H9 (cell line): ENCODE data around the gene SLC30A5. TPM values are rescaled to one million over a fixed set of nuclear protein-coding genes. Genes with fewer than 3 reads are reported as not detected.

ENCODE experiments used
- DNase-seq: peaks from one replicate; pipeline ENCODE4 v3.0.0-alpha.2; 2017
- H2AFZ ChIP-seq: one replicate; pipeline ENCODE4 v1.6.1; 2013; ENCODE audit warnings: mild to moderate bottlenecking, low read length, control low read depth, moderate library complexity
- H2AK5ac ChIP-seq: 2 replicates; pipeline ENCODE4 v1.6.1; 2013; ENCODE audit warnings: low read length, control low read depth, mixed read lengths; ENCODE audit not compliant: insufficient read length
- H2BK120ac ChIP-seq: one replicate; pipeline ENCODE4 v1.6.1; 2013; ENCODE audit warnings: low read depth, mild to moderate bottlenecking, low read length, control low read depth, inconsistent platforms; ENCODE audit not compliant: poor library complexity, severe bottlenecking
- H2BK12ac ChIP-seq: 2 replicates; pipeline ENCODE4 v1.6.1; 2013; ENCODE audit warnings: low read length, control low read depth, mixed read lengths, low read depth; ENCODE audit not compliant: insufficient read length
- H2BK15ac ChIP-seq: 2 replicates; pipeline ENCODE4 v1.6.1; 2013; ENCODE audit warnings: low read depth, low read length, control low read depth
- H2BK20ac ChIP-seq: one replicate; pipeline ENCODE4 v1.6.1; 2013; ENCODE audit warnings: low read depth, mild to moderate bottlenecking, low read length, control low read depth, inconsistent platforms; ENCODE audit not compliant: poor library complexity, severe bottlenecking
- H2BK5ac ChIP-seq: 2 replicates; pipeline ENCODE4 v1.6.1; 2013; ENCODE audit warnings: low read length, control low read depth, mixed read lengths; ENCODE audit not compliant: insufficient read length
- H3K14ac ChIP-seq: 2 replicates; pipeline ENCODE4 v1.6.1; 2013; ENCODE audit warnings: low read length, control low read depth; ENCODE audit not compliant: insufficient read depth
- H3K18ac ChIP-seq: 2 replicates; pipeline ENCODE4 v1.6.1; 2013; ENCODE audit warnings: low read depth, mild to moderate bottlenecking, mixed read lengths, low read length, control low read depth; ENCODE audit not compliant: insufficient read length
- H3K23ac ChIP-seq: 2 replicates; pipeline ENCODE4 v1.6.1; 2013; ENCODE audit warnings: low read length, control low read depth, mixed read lengths, low read depth; ENCODE audit not compliant: insufficient read length
- H3K23me2 ChIP-seq: 2 replicates; pipeline ENCODE4 v1.6.1; 2013; ENCODE audit warnings: low read depth, mild to moderate bottlenecking, mixed read lengths, low read length, control low read depth; ENCODE audit not compliant: insufficient read length, poor library complexity, severe bottlenecking
- H3K27ac ChIP-seq: 2 replicates; pipeline ENCODE4 v1.5.1; 2013; ENCODE audit warnings: low read length, control low read depth, mixed read lengths, low read depth; ENCODE audit not compliant: insufficient read length
- H3K27me3 ChIP-seq: 2 replicates; pipeline ENCODE4 v1.6.1; 2013; ENCODE audit warnings: low read length, control low read depth, inconsistent platforms; ENCODE audit not compliant: insufficient read depth
- H3K4ac ChIP-seq: 2 replicates; pipeline ENCODE4 v1.6.1; 2013; ENCODE audit warnings: low read depth, mild to moderate bottlenecking, control low read depth, inconsistent platforms, low read length, moderate library complexity
- H3K4me1 ChIP-seq: 2 replicates; pipeline ENCODE4 v1.6.1; 2013; ENCODE audit warnings: low read length, control low read depth, inconsistent platforms; ENCODE audit not compliant: insufficient read depth
- H3K4me2 ChIP-seq: 2 replicates; pipeline ENCODE4 v1.6.1; 2013; ENCODE audit warnings: low read length, control low read depth, mixed read lengths; ENCODE audit not compliant: insufficient read length, insufficient read depth
- H3K56ac ChIP-seq: 2 replicates; pipeline ENCODE4 v1.6.1; 2013; ENCODE audit warnings: low read depth, mild to moderate bottlenecking, mixed read lengths, low read length, control low read depth; ENCODE audit not compliant: insufficient read length
- H3K79me1 ChIP-seq: 2 replicates; pipeline ENCODE4 v1.6.1; 2013; ENCODE audit warnings: low read depth, mild to moderate bottlenecking, moderate library complexity, low read length, control low read depth, inconsistent platforms; ENCODE audit not compliant: insufficient read depth, poor library complexity, severe bottlenecking
- H3K79me2 ChIP-seq: 2 replicates; pipeline ENCODE4 v1.6.1; 2013; ENCODE audit warnings: low read length, control low read depth, inconsistent platforms; ENCODE audit not compliant: insufficient read depth
- H3K9ac ChIP-seq: 2 replicates; pipeline ENCODE4 v1.6.1; 2013; ENCODE audit warnings: low read length, control low read depth, mixed read lengths; ENCODE audit not compliant: insufficient read length; ENCODE audit errors: extremely low read depth
- H3K9me3 ChIP-seq: one replicate; pipeline ENCODE4 v1.6.1; 2013; ENCODE audit warnings: low read depth, low read length, inconsistent platforms; ENCODE audit not compliant: control insufficient read depth
- H3T11ph ChIP-seq: one replicate; pipeline ENCODE4 v1.6.1; 2013; ENCODE audit warnings: mild to moderate bottlenecking, low read length, control low read depth, inconsistent platforms
- H4K20me1 ChIP-seq: one replicate; pipeline ENCODE4 v1.6.1; 2013; ENCODE audit not compliant: control insufficient read depth, insufficient read length, insufficient read depth
- H4K5ac ChIP-seq: 2 replicates; pipeline ENCODE4 v1.6.1; 2013; ENCODE audit warnings: low read depth, mild to moderate bottlenecking, mixed read lengths, low read length, control low read depth; ENCODE audit not compliant: insufficient read length
- H4K8ac ChIP-seq: replicated peaks from 2 replicates; pipeline ENCODE4 v1.6.1; 2013; ENCODE audit warnings: low read length, control low read depth, mixed read lengths, low read depth; ENCODE audit not compliant: insufficient read length
- H4K91ac ChIP-seq: 2 replicates; pipeline ENCODE4 v1.6.1; 2013; ENCODE audit warnings: low read depth, mild to moderate bottlenecking, moderate library complexity, mixed read lengths, low read length, control low read depth; ENCODE audit not compliant: insufficient read length
- H3K27ac Mint-ChIP-seq, 3 experiments: 2 replicates in 2 of 3; 3 replicates in 1 of 3; pipeline ENCODE4 v1.8.0; 2020 to 2021; ENCODE audit warnings: mixed read lengths in 3 of 3, mild to moderate bottlenecking in 1 of 3, moderate library complexity in 1 of 3
- H3K27me3 Mint-ChIP-seq: 2 replicates; pipeline ENCODE4 v1.8.0; 2021; ENCODE audit warnings: low read depth, mild to moderate bottlenecking, moderate library complexity, mixed read lengths
- H3K36me3 Mint-ChIP-seq, 3 experiments: 2 replicates in 2 of 3; 3 replicates in 1 of 3; pipeline ENCODE4 v1.8.0; 2020 to 2021; ENCODE audit warnings: low read depth in 3 of 3, mixed read lengths in 3 of 3; ENCODE audit not compliant: insufficient read depth in 1 of 3
- H3K4me1 Mint-ChIP-seq, 2 experiments: 2 replicates each; pipeline ENCODE4 v1.8.0; 2020; ENCODE audit warnings: mixed read lengths in 2 of 2
- H3K4me3 Mint-ChIP-seq, 2 experiments: 2 replicates in 1 of 2; 3 replicates in 1 of 2; pipeline ENCODE4 v1.8.0; 2020 to 2021; ENCODE audit warnings: mild to moderate bottlenecking in 2 of 2, mixed read lengths in 2 of 2, moderate library complexity in 1 of 2
- H3K9me3 Mint-ChIP-seq, 2 experiments: 2 replicates in 1 of 2; 3 replicates in 1 of 2; pipeline ENCODE4 v1.8.0; 2020; ENCODE audit warnings: mild to moderate bottlenecking in 2 of 2, mixed read lengths in 2 of 2, moderate library complexity in 1 of 2
- CTCF ChIP-seq: fragments of 200-600 bp; sonication (generic); conservative IDR thresholded peaks from 3 replicates; pipeline ENCODE4 v1.8.0; 2021; ENCODE audit warnings: antibody characterized with exemption, mild to moderate bottlenecking
- WGBS: extraction: QIAGEN DNeasy Blood & Tissue Kit; methylation state at CpG from one replicate; pipeline ENCODE4 v1.1.7; 2013; ENCODE audit warnings: missing lambda C conversion rate, low lambda C conversion rate, mixed read lengths; ENCODE audit not compliant: insufficient read length; ENCODE audit errors: extremely low coverage; 5-methylcytosine and 5-hydroxymethylcytosine counted together
- total RNA-seq: library from RNA; stranded (reverse); gene quantifications from 2 replicates; pipeline ENCODE4 v1.2.1, GENCODE V29; 2021

The SLC30A5 gene
- total RNA-seq, 1 experiment from 2014 or later: 33.7 TPM

- H3T11ph ChIP-seq: no peak overlapping the region
- no peak overlapping the region for H2AK5ac ChIP-seq
- no peaks in the 10 kb centered on the region for H3K79me1 ChIP-seq
- no peaks in the 10 kb centered on the region for H3K23me2 ChIP-seq
- H3K27me3 ChIP-seq: no peaks in the 10 kb centered on the region
- H3K4ac ChIP-seq: no peak overlapping the region
- H2BK15ac ChIP-seq: no peak overlapping the region
- no peak overlapping the region for H2BK5ac ChIP-seq
- H3K56ac ChIP-seq: no peak overlapping the region
- no peak overlapping the region for H2BK120ac ChIP-seq
- Mint-ChIP-seq H3K27me3 (no peaks in the 10 kb centered on the region), H3K4me3 (no peak overlapping the region), H3K36me3 (no peaks in the 10 kb centered on the region), H3K4me1 (no peaks in the 10 kb centered on the region), H3K9me3 (no peaks in the 10 kb centered on the region), H3K27ac (no peak overlapping the region)
- no peak overlapping the region for H3K14ac ChIP-seq
- no peak overlapping the region for H4K8ac ChIP-seq
- no peaks in the 10 kb centered on the region for H4K20me1 ChIP-seq
- no peak overlapping the region for H4K91ac ChIP-seq
- H3K27ac ChIP-seq: no peak overlapping the region
- no peak overlapping the region for H2BK20ac ChIP-seq
- TF ChIP-seq CTCF: no peak
- H3K23ac ChIP-seq: no peak overlapping the region
- H2BK12ac ChIP-seq: no peak overlapping the region
- no peak for DNase-seq
- no peaks in the 10 kb centered on the region for H3K79me2 ChIP-seq
- WGBS: no CpG with 5 or more reads among the region's 3 CpGs
- H2AFZ ChIP-seq: no peak overlapping the region
- no peak overlapping the region for H3K4me2 ChIP-seq
- no peaks in the 10 kb centered on the region for H3K4me1 ChIP-seq
- H4K5ac ChIP-seq: no peak overlapping the region
- no peaks in the 10 kb centered on the region for H3K9me3 ChIP-seq
- H3K9ac ChIP-seq: no peak overlapping the region
- no peak overlapping the region for H3K18ac ChIP-seq
Observed at GRCh38 chr5:69158039-69158438, 64.2 kb downstream of the SLC30A5 start.
